ENCODE data around the gene CHMP2B. TPM values are rescaled to one million over a fixed set of nuclear protein-coding genes. Genes with fewer than 3 reads are reported as not detected.

Gene CHMP2B
- total and polyA plus RNA-seq, 2 of the 8 experiments (the other 6 are each of a cell fraction or from before 2014, with no cell fraction given) = 14.0 to 56.5 TPM

DNA sequence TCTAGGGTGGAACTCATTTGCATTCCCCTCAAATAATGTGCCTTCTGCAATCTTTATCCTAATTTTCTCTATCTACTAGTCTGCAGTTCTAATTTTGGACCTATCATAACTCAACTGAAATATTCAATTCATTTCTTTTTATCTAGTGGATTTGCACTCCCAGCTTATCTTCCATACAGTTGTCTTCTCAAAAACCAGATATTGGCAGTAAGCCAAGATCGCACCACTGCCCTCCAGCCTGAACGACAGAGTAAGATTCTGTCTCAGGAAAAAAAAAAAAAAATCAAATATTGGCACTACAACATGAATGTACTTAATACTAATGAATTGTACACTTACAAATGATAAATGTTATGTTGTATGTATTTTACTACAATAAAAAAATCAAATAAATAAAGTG is 18.0 kb upstream of the CHMP2B start:
- Histone ChIP-seq H2AK5ac (ENCODE audit: low read depth, low read length) (no peak overlapping the region), H4K91ac (replicated peaks; ENCODE audit: insufficient read length, low read length) (no peak overlapping the region), H3K18ac (ENCODE audit: extremely low read depth, low read length) (no peak overlapping the region), H2BK15ac (ENCODE audit: low read length) (no peak overlapping the region), H2BK20ac (ENCODE audit: low read length) (no peak overlapping the region), H3K9ac (replicated peaks in 1 of 4; ENCODE audit: extremely low read depth in 1 of 4, low read depth in 3 of 4, low read length in 3 of 4) (no peak overlapping the region), H2BK12ac (ENCODE audit: low read depth, low read length) (no peak overlapping the region), H3K79me1 (ENCODE audit: low read depth, low read length) (no peaks in the 10 kb centered on the region), H3K23me2 (ENCODE audit: low read depth, low read length) (no peaks in the 10 kb centered on the region), H3K9me3 (ENCODE audit: insufficient read depth in 2 of 2, low read depth in 1 of 2, low read length in 1 of 2) (no peaks in the 10 kb centered on the region), H3K27ac (ENCODE audit: low read depth, low read length) (no peak overlapping the region), H4K8ac (ENCODE audit: extremely low read depth, insufficient read depth, low read length) (no peak overlapping the region), H3K23ac (ENCODE audit: insufficient read length) (no peak overlapping the region), H3K4me1 (replicated peaks in 1 of 4; ENCODE audit: control insufficient read depth in 3 of 4, insufficient read depth in 4 of 4, low read length in 3 of 4) (no peaks in the 10 kb centered on the region), H3K79me2 (ENCODE audit: control insufficient read depth in 1 of 2, insufficient read depth in 2 of 2, low read length in 2 of 2) (no peaks in the 10 kb centered on the region), H3K4me3 (ENCODE audit: extremely low read depth in 1 of 4, insufficient read depth in 2 of 4, low read depth in 3 of 4, low read length in 4 of 4) (no peak overlapping the region), H3K4ac (replicated peaks; ENCODE audit: insufficient read length, low read depth, low read length) (no peak overlapping the region), H2AFZ (ENCODE audit: low read length) (no peak overlapping the region), H2BK120ac (replicated peaks; ENCODE audit: low read depth, low read length) (no peak overlapping the region), H3K4me2 (ENCODE audit: insufficient read depth in 1 of 2, low read depth in 2 of 2, low read length in 2 of 2) (no peak overlapping the region), H4K20me1 (replicated peaks in 1 of 2; ENCODE audit: control insufficient read depth in 1 of 2, insufficient read depth in 2 of 2, low read length in 2 of 2) (no peaks in the 10 kb centered on the region), H4K5ac (ENCODE audit: insufficient read length, low read depth, low read length) (no peak overlapping the region), H3K14ac (ENCODE audit: insufficient read length) (no peak overlapping the region), H3K56ac (replicated peaks; ENCODE audit: insufficient read length, low read depth, low read length) (no peak overlapping the region), H3K36me3 (ENCODE audit: control insufficient read depth in 2 of 4, insufficient read depth in 4 of 4, low read length in 3 of 4) (no peaks in the 10 kb centered on the region), H3K27me3 (replicated peaks in 1 of 4; ENCODE audit: control insufficient read depth in 3 of 4, extremely low read depth in 1 of 4, insufficient read depth in 3 of 4, low read length in 3 of 4) (no peaks in the 10 kb centered on the region), H2BK5ac (ENCODE audit: low read depth, low read length) (no peak overlapping the region)
- CTCF ChIA-PET (ENCODE audit: partially characterized antibody) = no interaction called here
- FAIRE-seq (no peak), DNase-seq (ENCODE audit: low read depth in 1 of 2, low spot score in 2 of 2) (no peak)
- POLR2A ChIA-PET (ENCODE audit: partially characterized antibody) = no interaction called here
- 91% methylated on average over 2 of the region's 2 CpGs; no CpG with 5 or more reads in 1 of the 2 experiments for WGBS, 2 experiments (ENCODE audit: extremely low coverage in 1 of 2, insufficient coverage in 1 of 2, insufficient read length in 1 of 2, insufficient replicate concordance in 2 of 2, low coverage in 1 of 2, low lambda C conversion rate in 2 of 2, missing lambda C conversion rate in 1 of 2)
- no peak for TF ChIP-seq JUND (IDR thresholded peaks at IDR 0.05; ENCODE audit: low read length)
- TF ChIP-seq YY1 (IDR thresholded peaks at IDR 0.05; ENCODE audit: low read depth, low read length) = no peak
- no peak for TF ChIP-seq GTF2F1 (IDR thresholded peaks at IDR 0.05; ENCODE audit: borderline replicate concordance, low read depth, low read length)
- TF ChIP-seq SP4 (IDR thresholded peaks at IDR 0.05; ENCODE audit: low read length) = no peak
- TF ChIP-seq ZNF274 (IDR thresholded peaks at IDR 0.05; ENCODE audit: borderline replicate concordance, extremely low read depth, low read length) = no peak
- TF ChIP-seq, protein P1, sequence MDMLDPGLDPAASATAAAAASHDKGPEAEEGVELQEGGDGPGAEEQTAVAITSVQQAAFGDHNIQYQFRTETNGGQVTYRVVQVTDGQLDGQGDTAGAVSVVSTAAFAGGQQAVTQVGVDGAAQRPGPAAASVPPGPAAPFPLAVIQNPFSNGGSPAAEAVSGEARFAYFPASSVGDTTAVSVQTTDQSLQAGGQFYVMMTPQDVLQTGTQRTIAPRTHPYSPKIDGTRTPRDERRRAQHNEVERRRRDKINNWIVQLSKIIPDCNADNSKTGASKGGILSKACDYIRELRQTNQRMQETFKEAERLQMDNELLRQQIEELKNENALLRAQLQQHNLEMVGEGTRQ (IDR thresholded peaks at IDR 0.05; ENCODE audit: low read length) = no peak
- no peak for TF ChIP-seq POLR2A (IDR thresholded peaks at IDR 0.05; ENCODE audit: control extremely low read depth in 1 of 2, low read depth in 2 of 2, low read length in 2 of 2)
- TF ChIP-seq TAF1 (IDR thresholded peaks at IDR 0.05; ENCODE audit: low read depth, low read length) = no peak
- TF ChIP-seq SP2 (IDR thresholded peaks at IDR 0.05; ENCODE audit: low read length) = no peak
- TF ChIP-seq SUZ12 (IDR thresholded peaks at IDR 0.05; ENCODE audit: low read length) = no peak
- no peak for TF ChIP-seq CHD1 (IDR thresholded peaks at IDR 0.05; ENCODE audit: low read depth, low read length)
- TF ChIP-seq BRCA1 (IDR thresholded peaks at IDR 0.05; ENCODE audit: low read depth, low read length) = no peak
- no peak for TF ChIP-seq BACH1 (IDR thresholded peaks at IDR 0.05; ENCODE audit: low read length)
- no peak for TF ChIP-seq POU5F1 (IDR thresholded peaks at IDR 0.05; ENCODE audit: low read depth, low read length)
- TF ChIP-seq, protein P2, sequence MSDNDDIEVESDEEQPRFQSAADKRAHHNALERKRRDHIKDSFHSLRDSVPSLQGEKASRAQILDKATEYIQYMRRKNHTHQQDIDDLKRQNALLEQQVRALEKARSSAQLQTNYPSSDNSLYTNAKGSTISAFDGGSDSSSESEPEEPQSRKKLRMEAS (IDR thresholded peaks at IDR 0.05) = no peak
- no peak for TF ChIP-seq HDAC6 (IDR thresholded peaks at IDR 0.05; ENCODE audit: low read depth, low read length)

All from H1 (cell line).